ENCODE results near the gene BRMS1. TPM values are rescaled to one million over a fixed set of nuclear protein-coding genes. Genes with fewer than 3 reads are reported as not detected.
A peak's percentile ranks its signal among the peaks of the same experiment; 100 is the strongest.

BRMS1 gene
- total RNA-seq, 1 experiment from 2014 or later, result 80.5 TPM

DNA sequence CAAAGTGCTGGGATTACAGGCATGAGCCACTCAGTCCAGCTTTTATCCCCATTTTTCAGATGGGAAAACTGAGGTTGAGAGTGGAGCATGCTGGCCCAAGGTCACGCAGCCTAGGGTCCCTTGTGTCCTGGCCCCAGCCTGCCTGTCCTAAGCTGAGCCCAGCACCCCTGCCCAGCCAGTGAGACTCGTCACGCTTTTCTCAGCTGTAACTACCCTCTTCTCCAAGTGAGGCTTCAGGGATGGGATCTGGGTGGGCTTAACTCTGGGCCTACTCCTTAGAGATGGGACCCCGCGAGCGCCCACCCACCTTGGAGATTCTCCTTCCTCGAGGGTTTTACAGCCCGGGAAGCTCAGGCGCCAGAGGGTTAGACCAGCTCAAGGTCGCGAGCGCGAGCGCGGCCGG, 53.6 kb downstream of the BRMS1 start:
- Histone ChIP-seq H3K4me1 (ENCODE audit: control insufficient read depth, insufficient read depth, low read length) (peaks cover 17% of the 10 kb centered on the region), H3K36me3 (ENCODE audit: control insufficient read depth, insufficient read depth, low read length) (no peaks in the 10 kb centered on the region; the same call in none of the 2 replicates), H3K27me3 (ENCODE audit: control insufficient read depth, insufficient read depth, low read length) (no peaks in the 10 kb centered on the region), H3K4me3 (ENCODE audit: low read depth in 2 of 2, low read length in 2 of 2) (peak overlapping the region; percentile 61 to 62), H3K27ac (ENCODE audit: low read length) (no peak overlapping the region; the same call in 1 of the 2 replicates), H3K9me3 (ENCODE audit: control insufficient read depth, insufficient read depth, low read depth, low read length) (no peaks in the 10 kb centered on the region)
- BruUV-seq (replicated peaks), result no TSS peak
- CTCF ChIA-PET, result interaction anchor here (0.6 to 1.0 kb wide), 2 partner anchors 11 to 45 kb away, joined by 3 to 6 read pairs; partner anchors contain the start of gene RIN1
- no peak for DNase-seq (ENCODE audit: low read depth, low spot score)
- intact Hi-C loops (cut with micrococcal nuclease; ENCODE audit: unreplicated experiment) (no loop called here), in situ Hi-C loops (cut with HindIII; ENCODE audit: low pct_unique_long_range_greater_than_20kb, low sequenced_read_pairs) (no loop called here)
- POLR2A ChIA-PET, result interaction anchor here (0.6 to 1.3 kb wide), 2 partner anchors 11 to 146 kb away, joined by 6 to 9 read pairs; no protein-coding TSS in a partner anchor
- TF ChIP-seq, protein P1, sequence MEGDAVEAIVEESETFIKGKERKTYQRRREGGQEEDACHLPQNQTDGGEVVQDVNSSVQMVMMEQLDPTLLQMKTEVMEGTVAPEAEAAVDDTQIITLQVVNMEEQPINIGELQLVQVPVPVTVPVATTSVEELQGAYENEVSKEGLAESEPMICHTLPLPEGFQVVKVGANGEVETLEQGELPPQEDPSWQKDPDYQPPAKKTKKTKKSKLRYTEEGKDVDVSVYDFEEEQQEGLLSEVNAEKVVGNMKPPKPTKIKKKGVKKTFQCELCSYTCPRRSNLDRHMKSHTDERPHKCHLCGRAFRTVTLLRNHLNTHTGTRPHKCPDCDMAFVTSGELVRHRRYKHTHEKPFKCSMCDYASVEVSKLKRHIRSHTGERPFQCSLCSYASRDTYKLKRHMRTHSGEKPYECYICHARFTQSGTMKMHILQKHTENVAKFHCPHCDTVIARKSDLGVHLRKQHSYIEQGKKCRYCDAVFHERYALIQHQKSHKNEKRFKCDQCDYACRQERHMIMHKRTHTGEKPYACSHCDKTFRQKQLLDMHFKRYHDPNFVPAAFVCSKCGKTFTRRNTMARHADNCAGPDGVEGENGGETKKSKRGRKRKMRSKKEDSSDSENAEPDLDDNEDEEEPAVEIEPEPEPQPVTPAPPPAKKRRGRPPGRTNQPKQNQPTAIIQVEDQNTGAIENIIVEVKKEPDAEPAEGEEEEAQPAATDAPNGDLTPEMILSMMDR (IDR thresholded peaks at IDR 0.05), result no peak
- TF ChIP-seq, protein P2, sequence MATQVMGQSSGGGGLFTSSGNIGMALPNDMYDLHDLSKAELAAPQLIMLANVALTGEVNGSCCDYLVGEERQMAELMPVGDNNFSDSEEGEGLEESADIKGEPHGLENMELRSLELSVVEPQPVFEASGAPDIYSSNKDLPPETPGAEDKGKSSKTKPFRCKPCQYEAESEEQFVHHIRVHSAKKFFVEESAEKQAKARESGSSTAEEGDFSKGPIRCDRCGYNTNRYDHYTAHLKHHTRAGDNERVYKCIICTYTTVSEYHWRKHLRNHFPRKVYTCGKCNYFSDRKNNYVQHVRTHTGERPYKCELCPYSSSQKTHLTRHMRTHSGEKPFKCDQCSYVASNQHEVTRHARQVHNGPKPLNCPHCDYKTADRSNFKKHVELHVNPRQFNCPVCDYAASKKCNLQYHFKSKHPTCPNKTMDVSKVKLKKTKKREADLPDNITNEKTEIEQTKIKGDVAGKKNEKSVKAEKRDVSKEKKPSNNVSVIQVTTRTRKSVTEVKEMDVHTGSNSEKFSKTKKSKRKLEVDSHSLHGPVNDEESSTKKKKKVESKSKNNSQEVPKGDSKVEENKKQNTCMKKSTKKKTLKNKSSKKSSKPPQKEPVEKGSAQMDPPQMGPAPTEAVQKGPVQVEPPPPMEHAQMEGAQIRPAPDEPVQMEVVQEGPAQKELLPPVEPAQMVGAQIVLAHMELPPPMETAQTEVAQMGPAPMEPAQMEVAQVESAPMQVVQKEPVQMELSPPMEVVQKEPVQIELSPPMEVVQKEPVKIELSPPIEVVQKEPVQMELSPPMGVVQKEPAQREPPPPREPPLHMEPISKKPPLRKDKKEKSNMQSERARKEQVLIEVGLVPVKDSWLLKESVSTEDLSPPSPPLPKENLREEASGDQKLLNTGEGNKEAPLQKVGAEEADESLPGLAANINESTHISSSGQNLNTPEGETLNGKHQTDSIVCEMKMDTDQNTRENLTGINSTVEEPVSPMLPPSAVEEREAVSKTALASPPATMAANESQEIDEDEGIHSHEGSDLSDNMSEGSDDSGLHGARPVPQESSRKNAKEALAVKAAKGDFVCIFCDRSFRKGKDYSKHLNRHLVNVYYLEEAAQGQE (IDR thresholded peaks at IDR 0.05; ENCODE audit: insufficient read depth in 1 of 2, low read depth in 2 of 2, low read length in 1 of 2), result no peak
- ATAC-seq, result no peak

DNA sequence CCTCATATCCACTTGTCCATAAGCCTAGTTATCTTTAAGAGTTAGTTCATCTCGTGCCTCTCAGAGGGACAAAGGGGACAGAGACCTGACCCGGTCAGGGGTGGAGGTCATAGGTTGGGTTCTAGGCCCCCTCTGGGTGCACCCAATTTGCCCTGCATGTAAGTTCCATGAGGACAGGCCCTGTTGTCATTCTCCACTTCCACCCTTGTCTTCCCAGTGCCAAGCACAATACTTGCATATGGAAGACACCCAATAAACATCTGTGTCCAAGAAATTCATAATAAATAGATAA, 54.6 kb downstream of the BRMS1 start:
- POLR2A ChIA-PET, result no interaction called here
- Histone ChIP-seq H3K36me3 (ENCODE audit: control insufficient read depth, insufficient read depth, low read length) (no peaks in the 10 kb centered on the region; the same call in none of the 2 replicates), H3K4me3 (ENCODE audit: low read depth in 2 of 2, low read length in 2 of 2) (peak overlapping the region in 1 of 2 experiments; percentile 83; a peak in 2 of 4 replicates), H3K9me3 (ENCODE audit: control insufficient read depth, insufficient read depth, low read depth, low read length) (no peaks in the 10 kb centered on the region), H3K4me1 (ENCODE audit: control insufficient read depth, insufficient read depth, low read length) (peaks cover 17% of the 10 kb centered on the region), H3K27me3 (ENCODE audit: control insufficient read depth, insufficient read depth, low read length) (no peaks in the 10 kb centered on the region), H3K27ac (ENCODE audit: low read length) (peak overlapping the region; percentile 82)
- DNase-seq (ENCODE audit: low read depth, low spot score), result no peak
- intact Hi-C loops (cut with micrococcal nuclease; ENCODE audit: unreplicated experiment), result no loop called here
- TF ChIP-seq, protein P1 (IDR thresholded peaks at IDR 0.05), result no peak
- no peak for TF ChIP-seq SIN3A (IDR thresholded peaks at IDR 0.05; ENCODE audit: borderline replicate concordance, insufficient read depth, low read depth, low read length)
- TF ChIP-seq, protein P2 (IDR thresholded peaks at IDR 0.05; ENCODE audit: insufficient read depth in 1 of 2, low read depth in 2 of 2, low read length in 1 of 2), result no peak
- no peak for TF ChIP-seq POLR2AphosphoS5 (IDR thresholded peaks at IDR 0.05; ENCODE audit: low read depth, low read length)
- no peak for TF ChIP-seq TCF7L2 (IDR thresholded peaks at IDR 0.05; ENCODE audit: low read depth, low read length)
- ATAC-seq, result no peak
- CTCF ChIA-PET, result no interaction called here
- in situ Hi-C loops (cut with HindIII; ENCODE audit: low pct_unique_long_range_greater_than_20kb, low sequenced_read_pairs), result no loop called here
- no TSS peak for BruUV-seq (replicated peaks)
